Measurements from ENCODE around the gene MARK1. TPM values are rescaled to one million over a fixed set of nuclear protein-coding genes. Genes with fewer than 3 reads are reported as not detected.

MARK1 gene
- total RNA-seq, 2 donors from 2014 or later = 7.2 to 20.9 TPM

- Histone ChIP-seq H3K36me3 (no peaks in the 10 kb centered on the region), H3K27me3 (replicated peaks; ENCODE audit: insufficient read depth) (no peaks in the 10 kb centered on the region), H3K4me1 (replicated peaks) (no peaks in the 10 kb centered on the region), H3K27ac (no peak overlapping the region), H3K4me3 (no peak overlapping the region), H3K9me3 (no peaks in the 10 kb centered on the region)
- 97% methylated on average over 2 of the region's 2 CpGs for WGBS
- DNase-seq (ENCODE audit: low spot score) = no peak
- no peak for TF ChIP-seq POLR2A (IDR thresholded peaks at IDR 0.05)
- TF ChIP-seq POLR2AphosphoS5 (IDR thresholded peaks at IDR 0.05) = no peak
- TF ChIP-seq CTCF (IDR thresholded peaks at IDR 0.05) = no peak
- intact Hi-C loops (cut with DNase I) = no loop called here
These were observed 5.7 kb downstream of the MARK1 start for GRCh38 chr1:220533504-220534109.

- no peak for TF ChIP-seq CTCF (IDR thresholded peaks at IDR 0.05)
- TF ChIP-seq POLR2A (IDR thresholded peaks at IDR 0.05) = no peak
- no peak for TF ChIP-seq POLR2AphosphoS5 (IDR thresholded peaks at IDR 0.05)
- Histone ChIP-seq H3K36me3 (no peaks in the 10 kb centered on the region), H3K4me1 (replicated peaks) (no peaks in the 10 kb centered on the region)
These were observed 17.0 kb downstream of the MARK1 start for GRCh38 chr1:220544901-220545303.

GRCh38 chr1:220550811-220551399 is 23.0 kb downstream of the MARK1 start:
- Histone ChIP-seq H3K4me3 (no peak overlapping the region), H3K27ac (no peak overlapping the region), H3K36me3 (no peaks in the 10 kb centered on the region), H3K27me3 (replicated peaks; ENCODE audit: insufficient read depth) (no peaks in the 10 kb centered on the region), H3K4me1 (replicated peaks) (no peaks in the 10 kb centered on the region), H3K9me3 (no peaks in the 10 kb centered on the region)
- TF ChIP-seq POLR2AphosphoS5 (IDR thresholded peaks at IDR 0.05) (no peak), CTCF (IDR thresholded peaks at IDR 0.05) (no peak), POLR2A (IDR thresholded peaks at IDR 0.05) (no peak)
- 84% methylated on average over 6 of the region's 6 CpGs for WGBS
- no peak for DNase-seq (ENCODE audit: low spot score)
- intact Hi-C loops (cut with DNase I) = no loop called here

More at GRCh38 chr1:220544901-220545303, 17.0 kb downstream of the MARK1 start:
- intact Hi-C loops (cut with DNase I) = no loop called here
- 88% methylated on average over 3 of the region's 3 CpGs for WGBS
- Histone ChIP-seq H3K27ac (no peak overlapping the region), H3K9me3 (no peaks in the 10 kb centered on the region), H3K4me3 (no peak overlapping the region), H3K27me3 (replicated peaks; ENCODE audit: insufficient read depth) (no peaks in the 10 kb centered on the region)
- no peak for DNase-seq (ENCODE audit: low spot score)

GRCh38 chr1:220551718-220552117 is 23.8 kb downstream of the MARK1 start:
- no peak for DNase-seq (ENCODE audit: low spot score)
- no peak overlapping the region for H3K27ac ChIP-seq
- whole genome bisulfite sequencing = 98% methylated on average over 2 of the region's 2 CpGs
- no peaks in the 10 kb centered on the region for H3K36me3 ChIP-seq
- TF ChIP-seq CTCF (IDR thresholded peaks at IDR 0.05) (no peak), POLR2AphosphoS5 (IDR thresholded peaks at IDR 0.05) (no peak), POLR2A (IDR thresholded peaks at IDR 0.05) (no peak)
- H3K27me3 ChIP-seq (replicated peaks; ENCODE audit: insufficient read depth) = no peaks in the 10 kb centered on the region
- H3K4me3 ChIP-seq = no peak overlapping the region
- no peaks in the 10 kb centered on the region for H3K4me1 ChIP-seq (replicated peaks)
- intact Hi-C loops (cut with DNase I) = no loop called here
- no peaks in the 10 kb centered on the region for H3K9me3 ChIP-seq

- intact Hi-C loops (cut with DNase I) = no loop called here
- WGBS = 95% methylated on average over 1 of the region's 1 CpG
These were observed 24.8 kb downstream of the MARK1 start for GRCh38 chr1:220552672-220553260.

More at GRCh38 chr1:220552672-220553260, 24.8 kb downstream of the MARK1 start:
- H3K9me3 ChIP-seq = no peaks in the 10 kb centered on the region
- no peaks in the 10 kb centered on the region for H3K36me3 ChIP-seq
- no peak overlapping the region for H3K4me3 ChIP-seq
- no peak overlapping the region for H3K27ac ChIP-seq
- no peaks in the 10 kb centered on the region for H3K4me1 ChIP-seq (replicated peaks)
- DNase-seq (ENCODE audit: low spot score) = no peak
- TF ChIP-seq CTCF (IDR thresholded peaks at IDR 0.05) (no peak), POLR2A (IDR thresholded peaks at IDR 0.05) (no peak), POLR2AphosphoS5 (IDR thresholded peaks at IDR 0.05) (no peak)
- no peaks in the 10 kb centered on the region for H3K27me3 ChIP-seq (replicated peaks; ENCODE audit: insufficient read depth)

All from prostate gland (tissue), 2 donors.